ENCODE measurements around the gene GADD45GIP1.
A peak's percentile ranks its signal among the peaks of the same experiment; 100 is the strongest.

Gene GADD45GIP1

GRCh38 chr19:12956446-12957388, at the start of gene GADD45GIP1:
Gene GADD45GIP1, minus strand, starts transcription at chr19:12957223. Its CDS starts 11 bp downstream, at chr19:12957212.
- peak; percentile 78 for DNase-seq

DNA sequence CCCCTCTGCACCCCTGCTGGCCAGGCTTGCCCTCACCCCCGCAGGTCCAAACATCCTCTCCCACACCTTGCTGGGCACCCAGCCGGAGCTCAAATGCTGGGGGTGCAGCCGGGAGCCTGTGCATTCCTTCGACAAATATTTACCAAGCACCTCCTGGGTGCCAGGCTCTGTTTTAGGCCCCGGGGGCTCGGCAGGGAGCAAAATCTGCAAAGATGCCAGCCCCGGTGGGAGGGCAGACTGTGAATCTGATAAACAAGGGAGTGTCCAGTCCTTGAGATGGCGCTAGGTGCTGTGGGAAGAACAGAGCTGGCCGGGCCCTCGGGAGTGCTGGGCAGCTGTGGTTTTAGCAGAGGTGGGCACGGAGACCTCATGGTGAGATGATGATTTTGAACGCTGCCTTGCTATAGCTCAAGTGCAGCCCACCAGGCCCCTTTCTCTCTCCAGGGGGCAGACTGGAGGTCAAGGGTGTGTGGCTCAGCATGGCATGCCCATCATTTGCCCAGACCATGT, 48.9 kb upstream of the GADD45GIP1 start:
- in situ Hi-C loops (cut with HindIII; ENCODE audit: low pct_ligation_motif_present, low pct_unique_long_range_greater_than_20kb, low sequenced_read_pairs) = no loop called here
- DNase-seq = no peak

More at GRCh38 chr19:12956446-12957388, at the start of gene GADD45GIP1:
- in situ Hi-C loops (cut with HindIII; ENCODE audit: low pct_ligation_motif_present, low pct_unique_long_range_greater_than_20kb, low sequenced_read_pairs) = no loop called here

DNA sequence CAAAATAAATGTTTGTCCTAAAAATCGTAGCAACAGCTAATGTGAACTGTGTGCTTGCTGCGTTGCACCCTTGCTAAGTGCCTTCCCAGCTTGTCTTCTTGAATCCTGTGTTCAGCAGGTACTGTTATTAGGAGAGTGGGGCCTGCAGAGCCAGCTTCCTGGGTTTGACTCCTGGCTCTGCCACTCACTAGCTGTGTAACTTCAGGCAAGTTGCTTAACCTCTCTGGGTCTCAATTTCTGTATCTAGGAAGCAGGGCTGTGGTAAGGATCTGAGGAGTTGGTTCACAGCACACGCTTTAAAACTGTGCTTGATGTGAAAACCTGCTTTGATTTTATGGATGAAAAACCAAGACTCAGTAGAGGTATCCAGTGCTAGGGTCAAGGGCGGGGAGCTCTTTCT, 48.2 kb upstream of the GADD45GIP1 start:
- in situ Hi-C loops (cut with HindIII; ENCODE audit: low pct_ligation_motif_present, low pct_unique_long_range_greater_than_20kb, low sequenced_read_pairs) = no loop called here

DNA sequence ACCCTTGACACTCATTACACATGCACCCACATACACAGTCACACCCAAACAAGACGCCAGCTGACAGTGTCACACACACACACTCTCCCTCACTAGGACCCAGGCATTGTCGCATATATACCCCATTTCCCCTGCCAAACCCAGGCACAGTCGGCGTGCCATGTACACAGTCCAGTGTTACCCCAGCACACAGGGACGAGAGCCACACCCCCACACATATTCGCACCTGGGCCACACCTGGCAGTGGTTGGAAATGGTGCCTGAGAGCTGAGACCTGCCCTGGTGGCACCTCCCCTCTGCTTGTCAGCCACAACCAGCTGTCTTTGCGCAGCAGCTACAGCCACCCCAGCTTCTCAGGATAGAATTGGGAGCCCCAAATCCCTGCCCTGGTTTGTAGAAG, 47.2 kb upstream of the GADD45GIP1 start:
- no peak for DNase-seq
- in situ Hi-C loops (cut with HindIII; ENCODE audit: low pct_ligation_motif_present, low pct_unique_long_range_greater_than_20kb, low sequenced_read_pairs) = no loop called here

More for the DNA sequence above, 48.2 kb upstream of the GADD45GIP1 start:
- no peak for DNase-seq

GRCh38 chr19:13003081-13003480, 46.1 kb upstream of the GADD45GIP1 start:
- in situ Hi-C loops (cut with HindIII; ENCODE audit: low pct_ligation_motif_present, low pct_unique_long_range_greater_than_20kb, low sequenced_read_pairs) = no loop called here
- DNase-seq = no peak

DNA sequence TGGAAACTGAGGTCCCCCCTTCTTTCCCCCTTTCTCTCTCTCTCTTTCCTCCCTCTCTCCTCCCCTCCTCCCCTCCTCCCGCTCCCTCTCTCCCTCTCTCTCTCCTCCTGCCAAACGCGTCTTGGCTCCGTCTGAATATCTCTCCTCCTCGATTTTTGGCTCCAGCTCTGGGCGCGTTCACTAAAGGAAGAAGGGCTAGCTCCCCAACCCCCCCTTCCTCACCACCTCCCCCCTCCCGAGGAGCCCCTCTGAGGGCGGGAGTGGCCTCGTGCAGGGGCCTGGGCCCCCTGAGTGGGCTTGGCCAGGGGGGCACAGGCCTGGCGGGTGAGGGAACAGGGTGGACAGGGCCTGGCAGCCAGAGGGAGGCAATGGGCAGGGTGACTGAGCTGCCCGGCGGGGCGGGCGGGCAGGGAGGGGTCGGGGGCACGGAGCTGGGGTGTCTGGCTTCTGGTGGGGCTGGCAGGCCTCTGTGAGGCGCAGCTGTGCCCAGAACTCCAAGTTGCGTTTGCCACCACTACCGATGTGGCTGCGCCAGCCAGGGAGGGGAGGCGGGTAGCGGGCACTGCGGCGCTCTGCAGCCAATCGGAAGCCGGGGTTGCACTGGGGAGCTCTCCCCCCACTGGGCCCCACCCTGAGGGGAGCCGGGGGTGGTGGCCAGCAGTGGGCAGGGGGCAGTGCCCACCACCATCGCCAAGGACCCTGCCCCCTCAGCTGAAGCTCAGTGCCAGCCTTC, 45.3 kb upstream of the GADD45GIP1 start:
- in situ Hi-C loops (cut with HindIII; ENCODE audit: low pct_ligation_motif_present, low pct_unique_long_range_greater_than_20kb, low sequenced_read_pairs) = no loop called here
- DNase-seq = no peak

DNA sequence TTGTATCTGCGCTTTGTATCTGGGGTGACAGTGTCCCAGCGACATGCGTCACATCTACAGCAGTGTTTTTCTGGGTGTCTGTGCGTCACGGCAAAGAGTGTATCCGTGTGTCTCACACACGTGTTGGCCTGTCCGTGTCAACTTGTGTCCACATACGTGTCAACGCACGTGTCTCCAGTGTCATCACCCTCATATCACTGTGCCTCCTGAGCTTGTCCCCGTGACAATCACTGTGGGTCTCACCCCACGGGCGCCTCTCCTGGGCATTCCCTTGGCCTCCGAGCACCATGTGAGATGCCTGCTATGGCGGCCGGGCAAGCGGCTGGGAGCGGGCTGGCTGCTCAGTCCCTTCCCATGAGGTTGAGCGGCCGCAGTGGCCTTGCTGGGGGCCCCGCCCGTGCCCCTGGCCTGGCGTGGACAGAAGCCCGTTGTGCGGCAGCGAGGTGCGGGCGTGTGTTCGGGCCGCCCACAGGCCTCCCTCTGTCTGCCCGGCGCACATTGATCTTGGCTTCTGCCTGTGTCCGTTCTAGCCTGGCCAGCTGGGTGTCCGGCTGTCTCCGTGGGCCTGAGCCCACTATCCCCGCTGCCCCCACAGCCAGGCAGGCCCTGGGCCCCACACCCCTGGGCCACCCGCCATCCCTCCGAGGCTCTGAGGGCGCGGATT, 44.6 kb upstream of the GADD45GIP1 start:
- in situ Hi-C loops (cut with HindIII; ENCODE audit: low pct_ligation_motif_present, low pct_unique_long_range_greater_than_20kb, low sequenced_read_pairs) = no loop called here

DNA sequence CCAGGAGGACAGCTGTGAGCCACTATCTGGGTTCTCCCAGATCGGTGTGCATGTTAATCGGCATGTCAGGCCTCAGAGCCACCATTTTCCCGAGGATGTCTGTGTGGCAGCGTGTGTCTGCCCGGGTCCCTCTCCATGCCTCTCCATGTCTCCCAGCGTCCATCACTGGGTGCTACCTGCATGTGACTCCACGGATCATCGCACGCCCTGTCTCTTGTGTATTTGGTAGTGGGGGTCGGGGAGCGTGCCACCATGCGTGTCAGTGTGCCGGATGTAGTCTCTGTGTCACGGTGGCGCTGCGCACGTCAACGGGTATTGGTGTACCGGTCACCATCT, 44.1 kb upstream of the GADD45GIP1 start:
- no peak for DNase-seq
- in situ Hi-C loops (cut with HindIII; ENCODE audit: low pct_ligation_motif_present, low pct_unique_long_range_greater_than_20kb, low sequenced_read_pairs) = no loop called here

More for the DNA sequence above, 44.6 kb upstream of the GADD45GIP1 start:
- no peak for DNase-seq

GRCh38 chr19:12997967-12998940, 41.2 kb upstream of the GADD45GIP1 start:
- no peak for DNase-seq
- in situ Hi-C loops (cut with HindIII; ENCODE audit: low pct_ligation_motif_present, low pct_unique_long_range_greater_than_20kb, low sequenced_read_pairs) = no loop called here

DNA sequence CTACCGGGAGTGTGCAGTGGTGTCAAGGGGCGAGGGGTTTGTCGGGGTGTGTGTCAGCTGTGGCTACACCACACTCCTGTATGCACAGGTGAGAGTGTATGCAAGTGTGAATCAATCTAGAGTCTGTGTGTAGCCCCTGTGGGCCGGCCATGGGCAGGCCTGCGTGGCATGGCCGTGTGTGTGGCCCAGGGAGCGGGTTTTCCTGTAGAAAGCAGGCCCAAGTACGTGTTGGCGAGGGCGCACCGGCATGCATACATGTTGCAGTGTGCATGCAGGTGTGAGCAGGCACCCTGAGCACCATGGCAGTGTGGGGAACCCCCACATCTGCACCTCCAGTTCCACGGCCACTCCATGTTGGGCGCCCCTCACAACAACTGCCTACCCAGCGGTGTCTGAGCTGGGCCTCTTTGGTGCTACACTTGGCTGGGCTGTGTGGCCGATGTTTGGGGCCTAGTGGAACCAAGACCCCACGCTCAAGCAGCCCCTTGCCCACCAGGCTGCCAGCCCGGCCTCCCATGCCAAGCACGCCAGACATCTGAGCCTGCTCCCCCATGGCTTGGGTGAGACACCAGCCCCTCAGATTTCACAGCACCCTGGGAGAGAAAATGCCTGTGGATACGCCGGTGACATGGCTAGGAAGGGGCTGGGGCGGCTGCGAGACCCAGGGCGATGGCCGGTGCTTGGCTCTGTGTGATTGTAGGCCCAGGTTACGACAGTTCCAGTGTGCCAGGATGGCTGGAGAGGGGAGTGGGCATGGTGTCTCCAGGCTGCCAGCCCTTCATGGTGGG, 40.4 kb upstream of the GADD45GIP1 start:
- DNase-seq = no peak
- in situ Hi-C loops (cut with HindIII; ENCODE audit: low pct_ligation_motif_present, low pct_unique_long_range_greater_than_20kb, low sequenced_read_pairs) = no loop called here

- DNase-seq = peak; percentile 39
- in situ Hi-C loops (cut with HindIII; ENCODE audit: low pct_ligation_motif_present, low pct_unique_long_range_greater_than_20kb, low sequenced_read_pairs) = no loop called here
Observed at GRCh38 chr19:12996406-12997094, 39.5 kb upstream of the GADD45GIP1 start.

DNA sequence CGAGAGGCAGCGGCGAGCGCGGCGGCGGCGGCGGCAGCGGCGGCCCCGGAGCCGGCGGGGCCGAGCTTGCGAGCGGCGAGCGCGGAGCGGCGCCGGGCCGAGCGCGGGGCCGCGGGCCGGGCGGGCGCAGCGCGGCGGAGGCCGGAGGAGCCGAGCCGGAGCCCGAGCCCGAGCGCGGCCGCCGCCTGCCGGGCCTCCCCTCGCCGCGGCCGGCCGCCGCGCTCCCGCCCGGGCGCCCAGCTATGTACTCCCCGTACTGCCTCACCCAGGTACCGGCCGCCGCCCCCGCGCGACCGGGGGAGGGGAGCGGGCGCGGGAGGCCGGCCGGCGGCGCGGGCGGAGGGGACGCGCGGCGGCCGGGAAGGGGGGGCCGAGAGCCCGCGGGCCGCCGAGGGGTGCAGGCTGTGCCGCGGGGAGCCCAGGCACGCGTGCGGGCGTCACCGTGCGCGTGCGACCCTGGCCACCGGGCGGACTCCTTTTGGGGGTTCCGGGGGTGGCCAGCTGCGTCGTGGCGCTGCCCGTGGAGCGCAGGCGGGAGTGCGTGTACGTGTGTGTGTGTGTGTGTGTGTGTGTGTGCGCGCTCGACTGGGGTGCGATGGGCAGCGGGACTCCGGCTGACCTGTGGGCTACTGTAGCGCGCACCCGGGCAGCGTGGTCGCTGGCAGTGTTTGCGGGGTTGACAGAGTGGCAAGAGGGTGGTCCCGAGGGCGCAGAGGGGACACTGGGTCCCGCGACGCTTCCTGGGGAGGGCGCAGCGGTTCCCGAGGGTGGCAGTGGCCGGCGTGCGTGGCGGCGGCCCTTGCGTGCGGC, 38.8 kb upstream of the GADD45GIP1 start:
- in situ Hi-C loops (cut with HindIII; ENCODE audit: low pct_ligation_motif_present, low pct_unique_long_range_greater_than_20kb, low sequenced_read_pairs) = no loop called here
- DNase-seq = peak; percentile 24

GRCh38 chr19:12994701-12995595, 37.9 kb upstream of the GADD45GIP1 start, which contains the start of gene NFIX:
Gene NFIX, plus strand, starts transcription at chr19:12995475. Its CDS starts 363 bp downstream, at chr19:12995838.
- in situ Hi-C loops (cut with HindIII; ENCODE audit: low pct_ligation_motif_present, low pct_unique_long_range_greater_than_20kb, low sequenced_read_pairs) = no loop called here
- DNase-seq = peak; percentile 60

- no peak for DNase-seq
- in situ Hi-C loops (cut with HindIII; ENCODE audit: low pct_ligation_motif_present, low pct_unique_long_range_greater_than_20kb, low sequenced_read_pairs) = no loop called here
Observed at GRCh38 chr19:12993562-12993961, 36.5 kb upstream of the GADD45GIP1 start.

DNA sequence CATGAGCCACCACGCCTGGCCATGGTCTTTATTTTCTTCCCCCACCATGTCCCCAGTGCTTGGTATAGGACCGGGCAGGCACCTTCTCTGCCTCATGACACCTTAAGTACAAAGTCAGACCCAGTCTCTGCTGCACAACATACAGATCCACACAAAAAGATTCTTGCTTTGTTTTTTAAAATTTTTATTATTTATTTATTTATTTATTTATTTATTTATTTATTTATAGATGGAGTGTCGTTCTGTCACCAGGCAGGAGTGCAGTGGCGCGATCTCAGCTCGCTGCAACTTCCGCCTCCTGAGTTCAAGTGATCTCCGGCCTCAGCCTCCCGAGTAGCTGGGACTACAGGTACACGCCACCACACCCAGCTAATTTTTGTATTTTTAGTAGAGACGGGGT, 35.7 kb upstream of the GADD45GIP1 start:
- in situ Hi-C loops (cut with HindIII; ENCODE audit: low pct_ligation_motif_present, low pct_unique_long_range_greater_than_20kb, low sequenced_read_pairs) = no loop called here
- DNase-seq = no peak

All from ACHN (cell line).